ENCODE data around the gene HK3.

Gene HK3, protein sequence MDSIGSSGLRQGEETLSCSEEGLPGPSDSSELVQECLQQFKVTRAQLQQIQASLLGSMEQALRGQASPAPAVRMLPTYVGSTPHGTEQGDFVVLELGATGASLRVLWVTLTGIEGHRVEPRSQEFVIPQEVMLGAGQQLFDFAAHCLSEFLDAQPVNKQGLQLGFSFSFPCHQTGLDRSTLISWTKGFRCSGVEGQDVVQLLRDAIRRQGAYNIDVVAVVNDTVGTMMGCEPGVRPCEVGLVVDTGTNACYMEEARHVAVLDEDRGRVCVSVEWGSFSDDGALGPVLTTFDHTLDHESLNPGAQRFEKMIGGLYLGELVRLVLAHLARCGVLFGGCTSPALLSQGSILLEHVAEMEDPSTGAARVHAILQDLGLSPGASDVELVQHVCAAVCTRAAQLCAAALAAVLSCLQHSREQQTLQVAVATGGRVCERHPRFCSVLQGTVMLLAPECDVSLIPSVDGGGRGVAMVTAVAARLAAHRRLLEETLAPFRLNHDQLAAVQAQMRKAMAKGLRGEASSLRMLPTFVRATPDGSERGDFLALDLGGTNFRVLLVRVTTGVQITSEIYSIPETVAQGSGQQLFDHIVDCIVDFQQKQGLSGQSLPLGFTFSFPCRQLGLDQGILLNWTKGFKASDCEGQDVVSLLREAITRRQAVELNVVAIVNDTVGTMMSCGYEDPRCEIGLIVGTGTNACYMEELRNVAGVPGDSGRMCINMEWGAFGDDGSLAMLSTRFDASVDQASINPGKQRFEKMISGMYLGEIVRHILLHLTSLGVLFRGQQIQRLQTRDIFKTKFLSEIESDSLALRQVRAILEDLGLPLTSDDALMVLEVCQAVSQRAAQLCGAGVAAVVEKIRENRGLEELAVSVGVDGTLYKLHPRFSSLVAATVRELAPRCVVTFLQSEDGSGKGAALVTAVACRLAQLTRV

DNA sequence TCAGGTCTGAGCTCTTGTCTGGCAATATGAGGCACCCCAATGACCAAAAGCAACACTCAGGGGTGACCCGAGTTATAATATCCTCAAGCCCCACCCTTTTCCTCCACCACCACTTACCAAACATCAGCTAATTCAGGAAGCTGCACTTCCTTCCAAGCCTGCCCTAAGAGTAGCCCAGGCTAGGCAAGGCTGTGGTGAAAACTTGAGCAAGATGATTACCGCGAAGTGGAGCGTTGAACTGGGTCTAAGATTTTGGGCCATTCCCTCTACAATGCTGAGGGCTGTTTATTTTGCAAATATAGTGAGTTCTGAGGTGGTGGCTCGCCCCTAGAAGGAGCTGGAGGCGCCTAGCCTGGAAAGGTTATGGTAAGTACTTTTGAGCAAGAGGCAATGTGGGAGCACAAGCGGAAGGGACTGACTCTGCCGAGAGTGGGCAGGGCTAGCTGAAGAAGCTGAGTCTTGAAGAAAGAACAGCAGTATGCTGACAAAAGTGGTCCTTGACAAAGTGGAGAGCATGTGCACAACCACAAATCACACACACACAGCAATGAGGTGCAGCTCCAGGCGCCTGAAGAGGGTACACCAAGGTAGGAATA lies at the start of gene HK3:
HK3 (minus strand) TSS at position 51 of the 596 bp plus-strand sequence. CDS start 3,187 bp downstream, outside the sequence.
- DNase-seq (ENCODE audit: low read depth): no peak

DNA sequence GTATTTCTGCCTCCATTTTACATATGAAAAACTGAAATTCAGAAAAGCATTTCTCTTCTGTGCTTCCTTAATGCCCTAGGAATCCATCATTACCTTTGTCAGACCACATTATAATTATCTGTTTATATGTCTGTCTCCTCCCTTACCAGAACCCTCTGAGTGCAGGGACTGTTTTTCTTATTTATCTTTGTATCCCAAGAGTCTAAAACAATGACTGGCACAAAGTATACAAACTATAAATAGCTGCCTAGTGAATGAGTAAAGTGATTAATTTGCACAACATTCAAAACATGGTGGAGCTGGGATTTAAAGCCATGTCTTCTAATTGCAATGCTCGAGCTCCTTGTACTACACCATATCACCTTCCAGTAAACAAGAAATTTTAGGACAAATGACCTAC lies 49.3 kb upstream of the HK3 start:
- DNase-seq (ENCODE audit: low read depth): no peak

DNA sequence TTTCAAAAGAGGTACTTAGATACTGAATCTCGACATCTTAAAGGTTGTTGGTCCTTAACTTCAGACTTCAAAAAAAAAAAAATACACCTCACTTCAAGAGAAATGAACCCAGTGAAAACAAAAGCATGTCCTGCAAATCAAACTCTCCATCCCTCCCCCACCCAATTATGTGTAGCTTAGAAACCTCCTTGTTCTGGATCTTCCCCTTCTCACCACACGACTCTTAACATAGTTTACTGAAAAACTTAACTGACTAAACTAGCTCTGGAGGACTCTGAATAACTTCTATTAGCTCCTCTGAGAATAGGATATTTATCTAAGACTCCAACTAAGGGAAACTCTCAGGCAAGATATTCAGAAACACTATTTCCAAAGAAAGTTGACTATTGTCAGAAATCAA lies 48.7 kb upstream of the HK3 start:
- no peak for DNase-seq (ENCODE audit: low read depth)

DNA sequence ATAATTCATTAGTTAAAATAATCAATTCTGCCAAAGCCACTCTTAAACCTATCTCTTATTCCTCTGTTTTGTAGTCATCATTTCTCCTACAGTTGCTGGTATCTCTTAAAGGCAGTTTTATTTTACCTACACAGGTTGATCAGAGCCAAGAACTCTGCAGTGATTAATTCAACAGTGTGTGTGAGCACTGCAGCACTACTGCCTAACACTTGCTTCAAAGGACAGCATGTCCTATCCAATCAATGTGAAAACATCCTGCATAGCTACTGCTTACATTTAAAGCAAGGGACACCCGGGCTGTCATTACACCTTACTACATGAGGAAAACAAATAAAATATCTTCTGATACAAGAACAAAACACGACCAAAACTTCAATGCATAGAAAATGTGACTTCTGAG lies 45.1 kb upstream of the HK3 start:
- no peak for DNase-seq (ENCODE audit: low read depth)

DNA sequence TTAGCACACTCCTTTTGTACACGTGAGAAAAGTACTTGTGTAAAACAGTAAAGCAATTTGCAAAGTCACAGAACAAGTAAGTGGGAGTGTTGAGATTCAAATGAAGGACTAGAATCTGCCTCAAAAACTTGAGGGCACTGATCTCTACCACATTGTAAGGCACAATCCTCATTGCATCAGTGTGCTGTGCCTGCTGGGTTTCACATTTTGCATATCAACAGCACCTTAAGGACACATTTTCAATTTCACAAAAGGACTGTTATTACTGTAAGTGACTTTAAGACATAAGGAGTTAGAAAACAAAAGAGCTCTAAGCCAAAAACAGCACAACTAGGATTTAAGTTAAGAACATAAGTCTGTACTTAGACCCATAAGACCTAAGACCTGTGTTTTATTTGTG lies 44.7 kb upstream of the HK3 start:
- DNase-seq (ENCODE audit: low read depth): no peak

DNA sequence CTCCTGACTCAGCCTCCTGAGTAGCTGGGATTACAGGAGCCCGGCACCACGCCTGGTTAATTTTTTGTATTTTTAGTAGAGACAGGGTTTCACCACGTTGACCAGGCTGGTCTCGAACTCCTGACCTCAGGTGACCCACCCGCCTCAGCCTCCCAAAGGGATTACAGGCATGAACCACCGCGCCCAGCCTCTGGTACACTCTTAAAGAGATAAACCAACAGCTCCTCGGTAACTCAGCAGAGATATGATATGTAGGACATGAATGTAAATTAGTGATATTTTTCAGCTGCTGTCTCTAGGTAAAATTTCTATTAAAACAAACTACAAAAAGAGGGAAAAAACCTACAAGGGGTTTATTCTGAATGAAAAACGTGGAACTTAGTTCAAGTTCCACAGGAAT lies 42.8 kb upstream of the HK3 start:
- DNase-seq (ENCODE audit: low read depth): no peak

DNA sequence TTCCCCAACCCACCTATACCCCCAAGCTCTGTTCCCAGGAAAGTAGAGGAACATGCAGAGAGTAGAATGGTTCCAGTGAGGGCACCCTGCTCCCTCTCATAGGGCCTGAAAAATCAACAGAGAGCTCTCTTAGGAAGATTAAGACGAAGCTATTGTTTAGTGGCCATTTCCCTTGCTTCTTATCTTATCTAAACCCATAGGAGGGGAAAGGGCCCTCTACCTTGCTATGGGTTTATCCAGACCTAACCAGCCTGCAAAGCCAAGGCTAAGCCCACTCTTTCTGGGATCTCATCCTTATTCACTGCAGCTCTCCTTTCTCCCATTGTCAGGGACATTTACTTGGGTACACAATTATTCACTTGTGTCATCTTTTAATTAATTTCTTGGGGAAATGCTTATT lies 39.3 kb upstream of the HK3 start:
- no peak for DNase-seq (ENCODE audit: low read depth)

DNA sequence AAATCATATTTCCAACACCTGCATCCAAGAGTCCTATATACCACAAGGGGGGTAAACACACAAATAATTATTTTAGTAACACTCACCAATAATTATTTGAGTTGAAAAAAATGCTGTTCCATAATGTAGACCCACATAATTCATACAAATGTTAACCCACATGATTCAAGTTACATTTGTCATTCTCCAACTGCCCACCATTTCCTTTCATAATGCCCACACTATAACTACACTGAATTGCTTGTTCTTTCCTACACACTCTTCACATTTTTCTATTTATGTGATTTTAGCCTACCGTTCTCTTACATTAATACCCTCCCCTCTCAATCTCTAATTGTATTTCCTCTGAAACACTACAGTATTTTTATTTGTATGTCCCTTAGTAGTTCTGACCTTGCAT lies 35.9 kb upstream of the HK3 start:
- no peak for DNase-seq (ENCODE audit: low read depth)

DNA sequence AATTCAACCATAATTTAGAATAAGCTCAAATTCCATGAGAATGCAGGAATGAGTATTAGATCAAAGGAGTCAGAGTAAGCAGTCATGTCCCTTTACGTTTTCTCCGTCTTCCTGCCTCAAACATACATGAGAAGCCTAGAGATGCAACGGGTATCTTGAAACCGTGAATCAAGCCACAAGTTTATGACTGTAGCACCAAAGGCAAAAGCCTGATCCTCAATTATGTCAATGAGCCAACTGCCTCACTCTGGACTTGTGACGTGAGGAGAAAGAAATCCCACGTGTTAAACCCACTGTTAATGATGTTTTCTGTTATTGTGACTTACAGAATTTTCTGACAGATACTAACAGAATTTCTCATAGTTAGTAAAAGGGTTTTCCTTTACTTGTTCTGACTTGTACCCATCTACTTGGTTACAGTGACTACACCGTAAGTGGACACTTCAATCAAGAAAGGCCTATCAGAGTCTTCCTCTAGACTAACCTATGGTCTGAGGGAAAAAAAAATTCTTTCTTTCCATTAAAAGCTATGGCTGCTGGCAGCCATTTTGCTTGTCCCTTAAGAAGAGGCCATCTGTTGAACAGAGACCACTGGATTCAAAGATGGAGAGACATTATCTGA lies 35.3 kb upstream of the HK3 start:
- no peak for DNase-seq (ENCODE audit: low read depth)

DNA sequence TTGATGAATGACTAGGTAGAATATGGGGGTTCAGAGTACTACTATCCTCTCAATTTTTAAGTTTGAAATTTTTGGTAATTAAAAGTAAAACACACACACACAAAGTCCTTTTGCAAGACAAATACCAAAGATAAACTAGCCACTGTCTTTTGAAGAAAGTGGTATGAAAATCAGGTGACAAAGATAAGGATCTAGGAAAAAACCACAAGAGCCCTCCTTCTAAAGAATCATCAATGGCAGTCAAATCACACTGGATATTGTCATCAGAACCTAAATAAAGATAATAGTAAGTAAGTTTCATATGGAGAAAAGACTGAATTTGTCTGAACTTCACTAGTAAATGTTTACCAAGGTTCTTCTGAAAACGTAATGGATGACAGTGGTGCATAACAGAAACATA lies 30.5 kb upstream of the HK3 start:
- no peak for DNase-seq (ENCODE audit: low read depth)

DNA sequence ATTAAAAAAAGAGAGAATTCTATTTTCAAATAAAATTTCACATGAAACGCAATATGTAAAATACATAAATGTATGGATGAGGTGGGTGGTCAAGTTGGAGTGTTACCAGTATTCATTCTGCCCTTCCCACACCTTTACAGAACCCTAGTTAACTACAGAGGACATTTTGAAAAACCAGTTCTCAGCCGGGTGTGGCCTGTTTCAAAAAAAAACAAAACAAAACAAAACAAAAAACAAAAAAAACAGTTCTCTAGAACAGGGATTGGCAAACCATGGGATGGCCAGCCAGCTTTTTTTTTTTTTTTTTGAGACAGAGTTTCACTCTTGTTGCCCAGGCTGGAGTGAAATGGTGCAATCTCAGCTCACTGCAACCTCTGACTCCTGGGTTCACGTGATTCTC lies 28.4 kb upstream of the HK3 start:
- no peak for DNase-seq (ENCODE audit: low read depth)

DNA sequence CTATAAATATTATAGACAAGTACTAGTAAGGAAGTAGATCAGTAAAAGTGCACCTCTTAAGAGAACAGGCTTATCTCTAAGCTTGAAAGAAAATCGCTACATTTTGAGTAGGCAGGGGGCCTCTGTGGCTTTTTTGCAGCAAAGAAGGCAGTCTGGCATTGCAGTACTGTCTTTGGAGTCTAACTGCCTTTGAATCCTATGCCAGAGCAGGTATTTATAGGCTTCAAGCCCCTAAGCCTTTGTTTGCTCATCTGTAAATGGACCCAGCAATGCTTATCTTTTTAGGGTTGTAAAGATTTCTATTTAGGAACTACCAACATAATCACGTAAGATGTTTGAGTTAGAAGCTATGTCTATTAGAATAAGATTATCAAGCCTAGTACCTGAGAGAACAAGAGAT lies 23.7 kb upstream of the HK3 start:
- DNase-seq (ENCODE audit: low read depth): no peak

DNA sequence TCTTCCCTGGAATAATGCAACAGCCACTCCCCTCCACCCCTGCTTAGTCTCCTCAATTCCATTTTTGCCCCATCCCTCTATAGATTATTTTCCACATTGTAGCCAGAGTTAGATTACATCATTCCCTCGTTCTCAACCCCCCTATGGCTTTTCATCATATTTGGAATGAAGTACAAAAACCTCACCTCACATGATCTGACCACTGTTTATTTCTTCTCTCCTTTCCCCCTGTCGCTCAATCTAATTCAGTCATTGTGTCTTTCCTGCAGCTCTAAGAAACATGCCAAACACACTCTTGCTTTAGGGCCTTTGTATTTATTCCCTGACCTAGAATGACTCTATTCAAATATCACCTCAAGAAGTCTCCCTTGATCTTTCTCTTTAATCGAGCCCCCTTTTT lies 22.6 kb upstream of the HK3 start:
- DNase-seq (ENCODE audit: low read depth): no peak

DNA sequence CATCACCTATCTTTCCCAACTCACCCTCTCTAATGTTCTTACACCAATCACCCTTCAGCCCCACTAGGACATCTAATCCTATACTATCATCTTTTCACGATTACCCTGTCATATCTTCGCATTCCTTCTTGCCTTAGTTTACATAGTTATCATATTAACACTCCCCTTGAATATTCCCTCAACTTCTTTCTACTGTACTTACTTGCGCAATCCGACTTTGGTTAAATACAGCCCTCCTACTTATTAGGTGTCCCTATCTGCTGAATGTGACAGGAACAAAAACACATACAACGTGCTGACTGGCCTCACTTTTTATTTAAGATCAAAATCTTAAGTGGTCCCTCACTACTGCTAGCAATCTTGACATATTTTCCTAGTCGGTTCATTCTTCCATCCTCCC lies 19.5 kb upstream of the HK3 start:
- no peak for DNase-seq (ENCODE audit: low read depth)

DNA sequence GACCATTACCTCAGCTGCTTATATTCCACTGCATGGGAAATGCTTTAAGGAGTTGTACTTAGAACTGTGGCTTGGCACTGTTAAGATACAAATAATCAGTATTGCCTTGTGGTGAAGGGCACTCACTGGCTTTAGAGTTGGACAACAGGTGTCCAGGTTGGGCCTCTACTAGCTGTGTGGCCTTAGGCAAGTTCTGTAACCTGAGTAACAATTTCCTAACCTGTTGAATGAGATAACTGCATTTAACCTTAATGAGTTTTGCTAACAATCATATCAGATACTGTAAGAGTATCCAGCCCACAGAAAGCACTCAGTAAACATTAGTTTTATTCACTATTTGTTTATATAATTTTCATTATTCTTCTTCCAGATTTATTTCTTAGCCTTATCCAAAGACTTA lies 17.2 kb upstream of the HK3 start:
- no peak for DNase-seq (ENCODE audit: low read depth)

DNA sequence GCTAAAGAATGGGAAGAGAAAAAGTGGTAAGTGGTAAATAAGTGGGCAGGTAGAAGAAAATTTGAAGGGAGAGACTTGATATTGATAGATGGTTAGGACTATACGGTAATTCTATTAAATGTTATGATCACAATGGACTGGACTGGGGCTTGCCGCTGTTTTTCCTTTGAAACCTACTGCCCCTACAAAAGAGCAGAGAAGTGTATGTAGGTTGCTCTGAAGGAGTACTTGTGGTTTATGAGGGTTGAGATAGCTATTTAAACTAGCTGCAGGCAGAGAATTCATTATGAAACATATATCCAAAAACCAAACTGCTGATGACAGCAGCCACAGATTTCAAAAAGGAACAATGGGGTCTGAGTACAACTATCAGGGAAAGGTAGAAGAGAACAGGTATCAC lies 16.8 kb upstream of the HK3 start:
- DNase-seq (ENCODE audit: low read depth): no peak

DNA sequence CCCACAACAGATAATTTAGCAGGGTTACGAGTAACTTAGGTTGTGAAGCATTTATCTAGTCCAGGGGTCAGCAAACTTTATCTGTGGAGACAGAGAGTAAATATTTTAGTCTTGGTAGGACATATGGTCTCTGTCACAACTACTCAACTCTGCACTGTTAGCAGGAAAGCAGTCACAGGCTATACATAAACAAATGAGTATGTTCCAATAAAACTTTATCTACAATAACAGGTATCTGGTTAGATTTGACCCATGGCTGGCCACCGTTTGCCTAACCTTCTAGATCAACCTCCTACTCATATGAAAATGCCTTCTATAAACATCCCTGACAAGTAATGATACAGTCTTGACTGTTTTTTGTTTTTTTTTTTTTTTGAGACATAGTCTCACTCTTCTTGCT lies 13.0 kb upstream of the HK3 start:
- no peak for DNase-seq (ENCODE audit: low read depth)

DNA sequence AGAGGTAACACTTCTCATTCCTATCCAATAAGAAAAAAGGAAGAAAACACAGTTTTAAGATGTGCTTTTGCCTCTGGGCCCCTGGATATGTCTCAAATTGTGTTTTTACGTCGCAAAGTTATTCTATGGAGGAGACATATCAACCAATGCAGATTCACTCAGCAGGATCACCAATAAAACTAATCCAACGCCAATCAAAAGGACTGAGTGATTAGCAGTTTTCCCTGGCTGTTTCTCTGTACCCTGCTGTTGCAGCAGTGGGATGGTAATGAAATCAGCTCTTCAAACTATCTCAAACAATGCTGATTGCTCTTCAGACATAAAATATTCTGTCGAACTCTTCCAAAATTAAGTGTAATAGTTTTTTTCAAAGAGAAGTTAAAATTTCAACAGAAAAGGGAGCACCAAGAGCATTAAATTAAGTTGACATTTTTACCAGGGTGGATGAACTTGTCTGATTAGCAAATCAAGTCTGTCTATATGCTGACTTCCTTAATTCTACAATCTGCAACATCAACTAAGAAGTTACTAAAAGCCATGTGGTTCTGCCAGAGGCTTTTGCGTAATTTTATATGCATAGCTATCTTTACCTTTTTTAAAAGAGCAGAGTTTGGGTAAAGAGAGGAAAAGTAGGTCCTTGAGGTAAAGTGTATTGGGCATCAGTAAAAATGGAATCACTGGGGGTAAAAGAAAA lies 9.7 kb upstream of the HK3 start:
- DNase-seq (ENCODE audit: low read depth): no peak

DNA sequence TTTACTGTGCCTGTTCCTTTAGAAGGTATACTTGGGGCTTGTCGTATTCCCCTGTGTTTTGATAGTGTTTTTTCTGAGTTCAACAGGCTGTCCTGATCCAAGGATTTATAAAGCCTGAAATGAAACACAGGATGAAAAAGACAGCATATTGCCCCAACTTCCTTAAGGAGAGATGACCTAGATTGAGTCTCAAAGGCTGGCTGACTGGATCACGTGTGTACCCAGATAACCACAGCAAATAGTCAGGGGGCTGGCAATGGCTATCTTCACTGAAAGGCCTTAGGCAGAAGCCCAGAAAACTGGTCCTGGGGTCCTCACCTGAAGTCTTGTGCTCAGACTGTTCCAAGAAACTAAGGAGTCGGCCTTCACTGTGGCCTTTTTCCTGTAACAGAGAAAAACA lies 7.7 kb upstream of the HK3 start:
- DNase-seq (ENCODE audit: low read depth): no peak

DNA sequence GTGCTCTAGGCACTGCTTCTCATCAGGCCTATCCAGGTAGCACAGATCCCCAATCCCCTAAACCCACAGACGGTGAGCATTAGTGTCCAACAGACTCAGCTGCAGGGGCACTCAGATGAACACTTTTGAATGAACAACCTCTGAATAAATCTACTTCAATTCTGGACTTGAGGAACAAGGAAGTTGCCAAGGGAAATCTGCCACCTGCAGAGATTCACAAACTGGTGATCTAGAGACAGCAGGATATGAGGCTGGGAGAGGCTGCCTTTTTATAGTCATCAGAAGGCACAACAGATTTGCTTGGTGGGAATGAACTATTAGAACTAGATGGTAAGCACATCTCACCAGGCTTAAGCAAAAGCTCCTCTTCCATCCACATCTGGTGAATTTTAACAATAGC lies 7.0 kb upstream of the HK3 start:
- no peak for DNase-seq (ENCODE audit: low read depth)

DNA sequence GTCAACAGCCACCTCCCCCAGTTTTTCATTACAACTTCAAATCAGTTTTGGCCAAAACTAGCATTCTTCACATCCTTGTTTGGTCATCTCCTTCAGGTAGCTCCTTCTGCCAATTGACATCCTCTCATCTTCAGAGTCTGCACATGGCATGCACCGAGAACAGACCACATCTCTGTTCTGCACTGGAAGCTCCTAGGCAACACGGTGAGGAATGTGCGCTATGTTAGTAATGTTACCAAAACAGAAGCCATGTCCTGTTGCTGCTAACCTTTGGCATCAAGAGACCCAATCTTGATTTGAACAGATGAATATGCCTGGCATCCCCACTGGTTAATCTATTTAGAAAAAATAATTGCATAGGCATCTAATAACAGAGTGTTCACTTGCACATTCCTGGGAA lies 5.1 kb upstream of the HK3 start:
- DNase-seq (ENCODE audit: low read depth): no peak

Measured in stimulated activated CD8-positive, alpha-beta memory T cell treated with anti-CD3 and anti-CD28 coated beads, Interleukin-15, amount 100 ng/mL, for 1 hour (primary cell).